GF-D8 (cell line): ENCODE measurements around the gene ENG.
"Not testable (repeated sequence)": the region's sequence is repeated elsewhere in the genome, so short reads cannot be mapped to it uniquely, and the experiment has no call there.

Source experiments
- DNase-seq: peaks from one replicate; lab custom pipeline; 2025; lab: John Stamatoyannopoulos, UW

Gene ENG

GRCh38 chr9:127854184-127854806 is at the start of gene ENG:
TSS of gene ENG (minus strand) at chr9:127854658. CDS start at chr9:127854355, 303 bp downstream.
- DNase-seq = peak; percentile 25

GRCh38 chr9:127903557-127904475 is 49.4 kb upstream of the ENG start:
- peak; percentile 84 for DNase-seq

GRCh38 chr9:127899128-127899943 is 44.9 kb upstream of the ENG start, which contains the start of gene ST6GALNAC6:
TSS of gene ST6GALNAC6 (minus strand) at chr9:127899603. CDS start at chr9:127897981, 1,622 bp downstream.
- peak; percentile 19 for DNase-seq

- no peak for DNase-seq
Observed at GRCh38 chr9:127898433-127899127, 44.1 kb upstream of the ENG start.

GRCh38 chr9:127897193-127897692 is 42.8 kb upstream of the ENG start:
- no peak for DNase-seq

DNA sequence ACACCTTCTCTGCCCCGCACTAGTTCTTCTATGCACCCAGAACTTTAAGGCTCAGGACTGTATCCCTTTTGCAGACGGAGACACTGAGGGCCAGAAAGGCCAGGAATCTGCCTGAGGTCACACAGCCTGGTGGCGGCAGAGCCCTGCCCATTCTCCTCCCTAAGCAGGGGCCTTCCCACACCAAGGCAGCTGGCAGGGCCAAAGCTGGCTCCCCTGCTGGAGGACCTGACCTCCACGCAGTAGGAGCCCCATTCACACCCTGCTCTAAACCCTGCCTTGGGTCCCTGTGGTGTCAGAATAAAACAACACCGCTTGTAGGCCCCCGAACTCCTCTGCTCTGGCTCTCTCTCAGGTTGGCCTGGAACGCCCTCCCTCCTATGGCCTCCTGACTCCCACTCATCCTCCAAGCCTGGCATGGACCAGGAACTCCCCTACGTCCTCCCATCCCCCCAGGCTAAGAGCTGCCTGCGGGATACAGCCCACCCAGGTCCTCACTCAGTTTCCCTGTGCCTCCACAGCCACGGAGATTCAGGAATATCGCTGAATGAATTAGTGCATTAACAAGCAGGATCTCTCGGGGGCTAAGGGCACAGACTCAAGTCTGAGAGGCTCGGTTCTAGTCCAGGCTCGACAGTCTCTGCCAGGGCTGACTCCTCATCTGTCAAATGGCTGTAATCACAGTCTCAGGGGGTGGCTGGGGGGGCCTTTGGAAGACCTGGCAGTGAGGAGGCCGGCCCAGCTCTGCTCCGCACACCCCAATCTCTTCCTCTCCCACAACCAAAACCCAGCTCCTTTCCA is 42.1 kb upstream of the ENG start:
- no peak for DNase-seq

GRCh38 chr9:127895811-127896210 is 41.4 kb upstream of the ENG start:
- DNase-seq = no peak

GRCh38 chr9:127893392-127893791 is 38.9 kb upstream of the ENG start:
- no peak for DNase-seq

DNA sequence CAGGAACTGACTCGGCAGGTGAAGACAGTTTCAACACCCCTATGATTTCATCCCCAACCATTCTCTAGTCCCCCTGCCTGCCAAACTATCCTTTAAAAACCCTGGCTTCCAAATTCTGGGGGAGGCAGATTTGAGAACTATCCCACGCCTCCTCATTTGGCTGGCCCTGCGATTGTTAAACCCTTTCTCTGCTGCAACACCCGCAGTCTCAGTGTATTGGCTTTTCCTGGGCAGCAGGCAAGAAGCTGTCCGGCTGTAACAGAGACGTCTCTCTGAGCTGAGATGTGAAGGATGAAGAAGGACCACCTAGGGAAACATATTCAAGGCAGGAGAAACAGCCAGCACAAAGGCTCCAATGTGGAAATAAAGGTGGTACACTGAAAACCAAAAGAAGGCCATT is 38.4 kb upstream of the ENG start:
- DNase-seq = no peak

- no peak for DNase-seq
Observed at GRCh38 chr9:127890053-127890452, 35.6 kb upstream of the ENG start.

GRCh38 chr9:127887792-127888191 is 33.3 kb upstream of the ENG start:
- no peak for DNase-seq

DNA sequence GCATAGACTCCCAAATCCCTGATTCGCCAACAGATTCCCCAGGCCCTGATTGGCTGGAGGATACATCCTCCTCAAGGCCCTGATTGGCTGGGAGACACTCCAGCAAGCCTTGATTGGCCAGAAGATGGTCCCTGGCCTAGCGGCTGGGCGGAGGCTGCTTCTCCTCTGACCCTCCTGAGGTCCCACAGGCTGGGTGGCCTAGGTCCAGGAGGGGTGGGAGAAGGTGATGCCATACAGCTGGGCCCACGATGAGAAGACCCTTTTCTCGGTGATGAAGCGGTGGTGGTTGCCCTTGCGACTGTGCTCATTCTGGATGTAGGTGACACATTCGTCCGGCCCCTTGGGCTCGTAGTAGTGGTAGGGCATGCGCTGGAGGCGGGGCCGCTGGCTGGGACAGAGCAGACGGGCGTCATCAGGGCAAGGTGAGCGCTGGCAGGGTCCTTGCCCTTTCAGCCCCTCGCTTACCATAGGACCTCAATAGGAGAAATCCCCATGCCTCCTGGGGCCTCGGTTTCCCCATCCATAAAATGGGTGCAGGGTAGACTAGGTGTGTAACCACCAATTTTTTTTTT is 32.0 kb upstream of the ENG start:
- DNase-seq = no peak

GRCh38 chr9:127885508-127886281 is 31.2 kb upstream of the ENG start:
- no peak for DNase-seq

- no peak for DNase-seq
Observed at GRCh38 chr9:127884976-127885490, 30.6 kb upstream of the ENG start.

- no peak for DNase-seq
Observed at GRCh38 chr9:127884427-127884911, 30.0 kb upstream of the ENG start.

DNA sequence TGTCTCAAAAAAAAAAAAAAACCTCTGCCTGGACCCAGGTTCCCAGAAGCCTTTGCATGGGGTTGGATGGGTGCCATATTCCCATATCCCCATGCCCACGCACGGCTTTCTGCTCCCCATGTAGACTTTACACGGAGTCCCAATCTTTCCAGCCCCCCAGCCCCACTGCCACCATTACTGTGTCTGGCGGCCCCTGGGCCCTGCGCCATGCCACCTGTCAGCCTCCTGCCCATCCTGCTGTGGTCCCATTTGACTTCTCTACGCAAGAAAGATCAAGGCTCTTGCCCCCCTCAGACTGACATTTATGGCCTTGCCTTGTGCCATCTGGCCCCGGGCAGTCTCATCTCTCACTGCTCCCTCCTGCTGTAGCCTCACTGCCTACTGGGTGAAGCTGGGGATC is 29.5 kb upstream of the ENG start:
- no peak for DNase-seq

DNA sequence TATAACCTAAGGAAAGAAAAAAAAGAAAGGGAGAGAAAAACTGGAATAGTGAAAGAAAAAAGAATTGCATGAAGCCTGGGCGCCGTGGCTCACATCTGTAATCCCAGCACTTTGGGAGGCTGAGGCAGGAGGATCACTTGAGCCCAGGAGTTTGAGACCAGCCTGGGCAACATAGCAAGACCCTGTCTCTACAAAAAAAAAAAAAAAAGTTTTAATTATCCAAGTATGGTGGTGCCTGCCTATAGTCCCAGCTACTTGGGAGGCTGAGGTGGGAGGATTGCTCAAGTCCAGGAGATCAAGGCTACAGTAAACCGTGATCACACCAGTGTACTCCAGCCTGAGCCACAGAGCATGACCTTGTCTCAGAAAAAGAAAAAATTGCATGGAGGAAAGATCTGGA is 27.3 kb upstream of the ENG start:
- not testable (repeated sequence) for DNase-seq

- no peak for DNase-seq
Observed at GRCh38 chr9:127880143-127880542, 25.7 kb upstream of the ENG start.
